GM18907 (cell line): ENCODE data around the gene CEP128.
A peak's percentile ranks its signal among the peaks of the same experiment; 100 is the strongest.

Experiments
- ATAC-seq: cut with Tn5 transposase; IDR thresholded peaks from one replicate; pipeline ENCODE4 v1.9.1; 2021; ENCODE audit warnings: mild to moderate bottlenecking, moderate library complexity; ENCODE audit not compliant: unreplicated experiment

Gene CEP128

DNA sequence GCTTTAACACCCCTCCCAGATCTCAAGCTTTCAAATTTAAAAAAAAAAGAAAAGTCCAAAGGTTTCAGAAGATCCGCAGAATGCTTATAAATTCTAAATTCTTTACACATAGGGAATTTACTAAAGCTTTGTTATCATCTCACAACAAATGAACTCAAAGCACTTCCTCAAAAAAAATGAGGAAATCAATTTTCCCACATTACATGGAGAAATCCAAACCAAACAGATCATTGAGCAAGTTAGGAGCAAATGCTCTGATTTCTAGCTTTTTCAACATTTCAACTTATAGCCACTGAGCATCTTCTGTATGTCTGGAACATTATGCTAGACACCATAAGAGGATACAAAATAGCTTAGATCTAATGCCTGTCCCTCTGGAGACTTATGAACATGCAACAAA is 161.0 kb downstream of the CEP128 start:
- ATAC-seq, result no peak

DNA sequence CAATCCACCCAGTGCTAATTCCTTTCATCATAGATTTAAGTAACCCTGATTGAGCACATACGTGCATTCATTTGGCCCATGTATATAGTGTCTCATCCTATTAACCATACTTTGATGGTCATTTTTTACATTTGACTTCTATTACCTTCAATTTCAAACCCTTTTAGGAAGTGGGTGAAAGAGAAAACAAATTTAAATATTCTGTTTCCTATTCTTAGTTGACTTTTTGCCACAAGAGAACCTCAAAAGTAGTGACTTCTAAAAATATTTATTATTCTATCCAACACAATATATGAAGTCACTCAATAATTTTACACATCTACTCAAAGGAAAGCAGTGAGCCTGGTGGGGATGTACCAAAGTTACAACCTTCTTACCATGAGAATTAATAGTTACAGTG is 164.9 kb downstream of the CEP128 start:
- ATAC-seq, result no peak

- ATAC-seq, result no peak
Measured at GRCh38 chr14:80776186-80776585, 165.4 kb downstream of the CEP128 start.

DNA sequence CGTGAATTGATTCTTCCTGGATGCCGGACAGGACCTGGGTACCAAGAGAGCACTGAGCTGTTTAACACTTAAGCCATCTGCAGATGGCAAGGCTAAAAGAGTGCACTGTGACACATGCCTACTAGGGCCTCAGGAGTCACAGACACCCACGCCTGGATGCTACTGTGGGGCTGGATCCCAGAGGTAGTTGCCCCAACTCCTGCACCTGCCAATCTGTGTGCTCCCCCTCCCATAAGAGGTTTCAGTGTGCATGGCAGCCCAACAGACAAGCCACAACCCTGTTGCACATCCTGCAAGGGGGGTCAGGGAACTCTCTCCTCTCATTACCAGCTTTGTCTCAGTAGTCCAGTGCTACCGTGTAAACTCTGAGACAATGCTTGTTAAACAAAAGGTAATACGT is 169.0 kb downstream of the CEP128 start:
- ATAC-seq, result no peak

DNA sequence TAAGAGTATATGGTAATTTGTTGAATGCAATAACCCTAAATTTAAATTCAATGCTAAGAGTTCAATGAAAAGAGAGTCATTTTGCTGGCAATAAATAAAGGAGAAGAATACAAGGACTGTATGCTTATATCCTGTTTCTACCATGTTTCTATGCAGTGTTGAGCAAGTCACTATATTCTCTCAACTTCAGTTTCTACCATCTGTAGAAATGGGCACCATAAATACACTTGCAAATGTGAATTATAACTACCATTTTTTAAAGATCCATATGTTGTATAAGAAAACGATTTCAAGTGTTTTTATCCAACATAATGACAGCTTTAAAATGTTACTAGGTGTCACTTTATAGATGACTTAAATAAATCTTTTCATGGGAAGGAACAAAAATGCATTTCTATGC is 170.3 kb downstream of the CEP128 start:
- ATAC-seq, result no peak

GRCh38 chr14:80770114-80770908 is 171.2 kb downstream of the CEP128 start:
- ATAC-seq, result no peak

DNA sequence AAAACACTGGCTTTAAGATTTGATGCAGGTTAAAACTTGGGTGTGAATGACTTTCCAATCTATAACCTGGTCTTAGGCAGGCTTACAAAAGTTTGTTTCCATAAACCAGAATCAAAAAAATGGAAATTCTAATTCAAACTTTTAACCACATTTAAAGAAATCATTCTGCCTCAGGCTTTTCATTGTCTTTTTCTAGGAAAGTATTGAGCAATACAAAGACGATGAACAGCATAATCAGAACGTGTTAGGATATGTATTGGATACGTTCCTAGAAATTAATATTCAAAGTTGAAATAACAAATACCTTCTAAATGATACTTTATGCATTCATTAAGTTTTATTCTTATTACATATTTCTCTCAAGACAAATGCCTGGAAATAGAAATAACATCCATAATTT is 172.9 kb downstream of the CEP128 start:
- no peak for ATAC-seq

- no peak for ATAC-seq
Measured at GRCh38 chr14:80764921-80765507, 176.5 kb downstream of the CEP128 start.

GRCh38 chr14:80764496-80764895 is 177.0 kb downstream of the CEP128 start:
- no peak for ATAC-seq

DNA sequence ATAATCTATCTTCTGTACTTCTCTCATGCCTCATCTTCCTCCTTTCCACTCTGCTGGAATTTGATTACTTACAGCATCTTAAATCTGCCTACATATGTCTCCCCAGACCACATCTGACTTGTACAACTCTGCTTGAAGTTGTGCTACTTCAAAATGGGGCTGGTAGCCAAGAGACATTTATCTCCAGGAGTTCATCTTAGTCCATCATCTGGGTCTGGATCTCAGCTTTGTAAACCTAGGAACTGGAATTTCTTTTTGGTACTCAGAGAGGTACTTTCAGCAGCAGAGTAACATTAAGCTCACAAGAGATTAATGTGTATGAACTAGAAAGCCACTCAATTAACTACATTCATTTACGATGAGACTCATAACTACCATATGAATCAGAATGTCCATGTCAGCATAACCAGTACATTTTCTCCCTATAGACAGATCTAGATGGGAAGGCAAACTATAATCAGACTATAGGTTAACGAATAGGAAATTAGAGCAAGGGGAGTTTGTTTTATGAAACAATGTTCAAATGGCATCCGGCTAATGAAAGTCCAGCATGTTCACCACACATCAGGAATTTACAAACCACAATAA is 178.8 kb downstream of the CEP128 start:
- no peak for ATAC-seq

GRCh38 chr14:80754696-80755095 is 186.8 kb downstream of the CEP128 start:
- no peak for ATAC-seq

GRCh38 chr14:80751285-80751684 is 190.3 kb downstream of the CEP128 start:
- ATAC-seq, result no peak

DNA sequence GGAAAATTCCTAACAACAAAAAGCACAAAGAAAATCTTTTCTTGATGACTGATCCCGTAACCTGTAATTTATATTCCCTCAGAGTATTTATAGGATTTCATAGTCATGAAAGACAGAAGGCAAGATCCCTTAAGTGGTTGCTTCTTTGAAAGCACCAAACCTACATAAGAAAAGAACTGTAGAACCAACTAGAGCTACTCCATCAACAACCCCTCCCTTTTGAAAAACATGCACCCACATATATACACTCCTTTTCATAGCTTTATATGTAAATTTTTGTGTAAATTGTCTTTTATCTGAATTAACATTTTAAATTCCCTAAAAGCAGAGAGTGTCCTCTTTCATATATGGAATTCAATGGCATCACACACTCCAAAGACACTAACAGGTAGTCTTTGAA is 215.3 kb downstream of the CEP128 start:
- ATAC-seq, result no peak

GRCh38 chr14:80718940-80719339 is 222.6 kb downstream of the CEP128 start:
- no peak for ATAC-seq

GRCh38 chr14:80714474-80714873 is 227.1 kb downstream of the CEP128 start:
- ATAC-seq, result no peak

- no peak for ATAC-seq
Measured at GRCh38 chr14:80713076-80713850, 228.3 kb downstream of the CEP128 start.

DNA sequence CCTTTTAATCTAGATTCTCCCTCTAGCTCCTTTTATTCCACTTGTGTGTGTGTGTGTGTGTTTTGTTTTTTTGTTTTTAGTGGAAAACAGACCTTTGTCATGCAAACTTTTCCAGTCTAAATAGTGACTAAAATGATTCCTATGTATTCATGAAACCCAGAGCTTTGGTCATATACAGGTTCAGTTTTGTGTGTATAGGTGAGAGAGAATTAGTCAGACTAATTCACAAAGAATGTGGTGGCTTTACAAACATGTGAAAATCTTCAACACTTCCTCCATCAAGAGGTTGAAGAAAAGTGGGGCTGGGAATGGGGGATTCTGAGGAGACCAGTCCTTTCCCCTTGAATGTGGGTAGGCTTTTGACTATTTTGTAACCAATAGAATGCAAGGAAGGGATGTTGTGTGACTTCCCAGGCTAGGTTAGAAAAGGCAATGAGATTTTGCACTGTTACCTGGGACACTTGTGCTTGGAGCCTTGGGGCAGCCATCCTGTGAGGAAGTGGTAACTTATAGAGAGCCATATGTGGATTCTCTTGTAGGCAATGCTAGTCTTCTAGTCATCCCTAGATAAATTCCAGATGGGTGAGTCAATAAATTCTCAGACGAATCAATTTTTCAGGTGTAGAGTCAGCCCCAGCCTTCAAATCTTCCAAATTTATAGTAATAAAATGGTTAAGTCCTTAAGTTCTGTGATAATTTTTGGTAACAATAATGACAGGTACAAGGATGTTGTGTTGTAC is 236.1 kb downstream of the CEP128 start:
- no peak for ATAC-seq

GRCh38 chr14:80700601-80701000 is 240.9 kb downstream of the CEP128 start:
- ATAC-seq, result no peak

GRCh38 chr14:80699861-80700260 is 241.7 kb downstream of the CEP128 start:
- no peak for ATAC-seq

DNA sequence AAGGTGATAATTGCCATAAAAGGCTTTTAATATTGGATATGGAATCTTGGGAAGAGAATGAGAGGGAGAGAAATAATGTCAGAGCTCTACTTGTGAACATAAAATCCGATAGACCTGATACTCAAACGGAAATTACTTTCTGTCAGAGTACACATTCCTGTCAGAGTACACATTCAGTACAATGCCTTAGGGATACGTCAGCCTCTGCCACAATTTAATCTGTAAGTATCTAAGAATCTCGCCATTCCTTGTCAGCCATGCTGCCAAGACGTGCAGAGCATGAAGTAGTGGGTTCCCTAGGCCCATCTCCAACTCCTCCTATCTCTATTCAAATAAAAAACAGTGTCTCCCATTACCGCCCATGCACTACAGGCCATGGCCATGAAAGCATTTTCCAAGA is 242.6 kb downstream of the CEP128 start:
- no peak for ATAC-seq

GRCh38 chr14:80695869-80696268 is 245.7 kb downstream of the CEP128 start:
- peak; percentile 71 for ATAC-seq
